Measurements from ENCODE around the gene PDSS2.
A peak's percentile ranks its signal among the peaks of the same experiment; 100 is the strongest.
"Not testable (repeated sequence)": the region's sequence is repeated elsewhere in the genome, so short reads cannot be mapped to it uniquely, and the experiment has no call there.

PDSS2 gene

GRCh38 chr6:107314531-107314939, 144.8 kb downstream of the PDSS2 start:
- no peak for DNase-seq

GRCh38 chr6:107313776-107314175, 145.6 kb downstream of the PDSS2 start:
- no peak for DNase-seq

- no peak for DNase-seq
Observed at GRCh38 chr6:107310362-107310761, 149.0 kb downstream of the PDSS2 start.

DNA sequence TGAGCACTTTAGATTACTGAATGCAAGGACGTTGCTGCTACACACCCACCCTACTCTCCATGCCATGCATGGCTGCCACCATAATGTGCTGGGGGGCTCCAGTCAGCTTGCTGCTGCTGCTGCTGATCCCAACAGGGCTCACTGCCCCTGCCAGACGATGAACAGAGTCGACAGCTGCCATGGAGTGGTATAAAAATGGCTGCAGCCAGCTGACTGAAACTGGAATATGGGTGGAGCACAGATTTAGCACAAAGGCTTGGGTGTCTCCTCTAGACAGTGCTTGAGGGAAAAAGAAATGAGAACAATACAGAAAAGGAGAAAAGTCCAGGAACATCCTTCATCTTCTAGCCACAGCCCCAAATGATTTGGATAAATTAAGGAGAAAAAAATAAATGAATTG, 150.7 kb downstream of the PDSS2 start:
- peak; percentile 20 for DNase-seq

GRCh38 chr6:107305994-107306393, 153.4 kb downstream of the PDSS2 start:
- not testable (repeated sequence) for DNase-seq

GRCh38 chr6:107305391-107305790, 154.0 kb downstream of the PDSS2 start:
- DNase-seq = no peak

- DNase-seq = no peak
Observed at GRCh38 chr6:107304421-107305025, 154.8 kb downstream of the PDSS2 start.

DNA sequence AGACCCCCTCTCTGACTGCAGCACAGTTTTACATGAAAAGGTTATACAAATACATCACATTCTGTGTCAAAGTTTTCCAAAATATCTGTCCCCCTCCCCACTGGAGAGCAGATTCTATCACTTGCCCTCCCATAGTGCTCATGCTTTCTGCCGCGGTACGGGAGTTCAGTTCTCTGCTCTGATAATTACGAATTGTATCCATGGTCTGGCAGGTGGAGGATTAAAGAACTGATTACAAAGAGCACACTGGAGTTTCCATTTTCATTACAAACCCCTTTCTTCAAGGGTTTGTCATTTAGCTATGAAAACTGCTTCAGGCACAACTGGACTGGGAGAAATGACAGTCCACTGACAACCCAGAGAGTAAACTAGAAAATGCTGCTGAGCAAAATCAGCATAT, 166.0 kb downstream of the PDSS2 start:
- DNase-seq = no peak

DNA sequence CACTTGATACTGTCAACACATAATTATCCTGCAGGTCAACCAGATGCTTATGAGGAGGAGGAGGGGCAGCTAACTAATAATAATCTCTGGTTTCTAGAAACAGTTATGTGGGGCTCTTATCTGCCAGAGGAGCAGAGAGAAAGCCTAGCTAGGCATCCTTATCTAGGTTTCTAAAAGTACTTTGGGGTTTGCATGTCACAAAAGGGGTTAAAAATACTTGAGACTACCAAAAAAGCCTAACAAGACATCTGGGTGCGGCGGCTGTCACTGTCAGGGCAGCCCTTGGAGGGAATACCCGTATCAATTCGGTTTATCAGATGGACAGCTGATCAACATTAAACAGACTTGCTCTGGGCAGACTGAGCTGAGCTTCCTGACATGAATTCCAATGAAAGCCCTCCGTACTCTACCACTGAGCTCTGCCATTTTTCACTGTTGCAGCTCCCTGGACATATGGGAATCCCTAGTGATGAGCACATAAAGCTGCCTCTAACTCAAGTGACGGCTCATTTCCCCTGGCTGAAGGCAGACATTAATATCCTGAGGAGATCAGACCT, 166.6 kb downstream of the PDSS2 start:
- no peak for DNase-seq

DNA sequence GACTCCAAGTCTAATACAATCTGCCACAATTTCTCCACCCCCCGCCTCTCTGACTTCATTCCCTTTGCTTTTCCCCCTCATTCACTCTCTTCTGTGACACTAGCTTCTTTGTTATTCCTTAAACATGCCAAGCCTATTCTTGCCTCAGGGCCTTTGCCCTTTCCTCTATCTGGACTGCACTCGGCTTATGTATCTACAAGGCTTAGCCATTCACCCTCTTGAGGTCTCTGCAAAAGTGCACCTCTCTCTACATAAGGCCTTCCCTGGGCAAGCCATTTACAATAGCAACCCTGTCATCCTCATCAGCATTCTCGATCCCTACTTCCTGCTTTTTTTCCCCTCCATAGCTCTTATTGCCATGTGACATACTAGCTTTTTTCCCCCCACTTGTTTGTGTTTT, 168.9 kb downstream of the PDSS2 start:
- no peak for DNase-seq

DNA sequence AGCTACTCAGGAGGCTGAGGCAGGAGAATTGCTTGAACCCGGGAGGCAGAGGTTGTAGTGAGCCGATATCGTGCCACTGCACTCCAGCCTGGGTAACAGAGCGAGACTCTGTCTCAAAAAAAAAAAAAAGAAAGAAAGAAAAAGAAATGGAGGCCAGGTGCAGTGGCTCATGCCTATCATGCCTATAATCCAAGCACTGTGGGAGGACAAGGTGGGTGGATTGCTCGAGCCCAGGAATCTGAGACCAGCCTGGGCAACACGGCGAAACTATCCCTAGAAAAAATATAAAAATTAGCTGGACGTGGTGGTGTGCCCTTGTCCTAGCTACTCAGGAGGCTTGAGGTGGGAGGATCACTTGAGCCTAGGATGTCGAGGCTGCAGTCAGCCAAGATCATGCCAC, 170.1 kb downstream of the PDSS2 start:
- not testable (repeated sequence) for DNase-seq

- DNase-seq = not testable (repeated sequence)
Observed at GRCh38 chr6:107285683-107286082, 173.7 kb downstream of the PDSS2 start.

DNA sequence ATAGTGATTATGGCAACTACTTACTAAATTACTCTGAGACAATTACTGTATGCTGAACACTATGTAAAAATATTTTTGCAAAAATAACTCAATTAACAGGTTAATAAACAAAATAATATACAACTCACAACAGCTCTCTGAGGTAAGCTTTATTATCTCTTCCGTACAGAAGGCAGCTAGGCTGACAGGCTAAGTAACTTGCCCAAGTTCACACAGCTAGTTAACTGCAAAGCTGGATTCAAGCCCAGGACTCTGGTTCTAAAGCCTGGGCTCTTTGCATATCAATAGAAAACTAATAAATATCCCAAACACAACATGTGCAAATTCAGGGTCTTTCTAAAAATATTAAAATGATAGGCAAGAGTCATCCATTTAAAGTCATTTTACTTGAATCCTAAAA, 174.6 kb downstream of the PDSS2 start:
- DNase-seq = no peak

DNA sequence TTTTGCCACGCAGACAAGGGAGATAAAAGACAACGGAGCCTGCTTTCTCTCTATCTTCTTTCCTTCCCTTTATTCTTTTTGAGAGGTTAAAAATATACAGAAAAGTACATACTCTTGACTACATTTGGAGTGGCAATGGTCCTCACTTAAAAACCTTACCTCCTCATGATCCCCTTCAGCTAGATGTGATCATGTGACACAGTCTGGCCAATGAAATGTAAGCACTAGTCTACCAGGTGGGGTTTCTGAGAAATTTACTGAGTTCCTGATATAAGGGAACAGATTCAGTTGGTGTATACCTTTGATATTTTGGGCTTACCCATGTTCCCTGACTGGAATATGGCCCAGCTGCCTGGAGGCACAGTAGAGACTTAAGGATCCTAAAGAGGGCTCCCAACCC, 178.6 kb downstream of the PDSS2 start:
- no peak for DNase-seq

DNA sequence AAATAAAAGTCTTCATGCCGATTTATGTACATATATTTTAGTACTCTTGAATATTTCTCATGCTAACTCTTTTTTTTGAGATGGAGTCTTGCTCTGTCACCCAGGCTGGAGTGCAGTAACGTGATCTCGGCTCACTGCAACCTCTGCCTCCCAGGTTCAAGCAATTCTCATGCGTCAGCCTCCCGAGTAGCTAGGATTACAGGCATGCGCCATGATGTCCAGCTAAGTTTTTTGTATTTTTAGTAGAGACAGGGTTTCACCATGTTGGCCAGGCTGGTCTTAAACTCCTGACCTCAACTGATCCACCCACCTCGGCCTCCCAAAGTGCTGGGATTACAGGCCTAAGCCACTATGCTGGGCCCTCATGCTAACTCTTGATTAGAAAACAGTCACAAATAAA, 179.4 kb downstream of the PDSS2 start:
- DNase-seq = not testable (repeated sequence)

GRCh38 chr6:107275330-107275865, 184.0 kb downstream of the PDSS2 start:
- DNase-seq = no peak

DNA sequence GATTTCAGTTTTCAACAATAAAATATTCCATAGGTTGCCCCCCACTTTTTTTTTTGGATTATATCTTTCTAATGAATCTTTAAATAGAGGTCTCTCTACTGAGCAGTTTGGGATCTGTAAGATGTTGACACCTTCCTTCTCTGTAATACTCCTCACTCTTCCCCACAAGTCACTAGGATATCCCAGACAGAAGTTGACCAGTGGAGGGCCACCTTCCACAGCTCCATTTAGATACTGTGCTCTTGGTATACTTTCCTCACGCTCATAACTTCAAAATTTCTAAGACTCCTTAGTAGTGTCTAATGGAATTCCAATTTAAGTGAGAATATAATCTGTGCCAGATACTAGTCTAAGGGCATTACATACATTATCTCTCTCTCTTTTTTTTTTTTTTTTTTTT, 185.1 kb downstream of the PDSS2 start:
- DNase-seq = no peak

- no peak for DNase-seq
Observed at GRCh38 chr6:107272246-107272645, 187.1 kb downstream of the PDSS2 start.

DNA sequence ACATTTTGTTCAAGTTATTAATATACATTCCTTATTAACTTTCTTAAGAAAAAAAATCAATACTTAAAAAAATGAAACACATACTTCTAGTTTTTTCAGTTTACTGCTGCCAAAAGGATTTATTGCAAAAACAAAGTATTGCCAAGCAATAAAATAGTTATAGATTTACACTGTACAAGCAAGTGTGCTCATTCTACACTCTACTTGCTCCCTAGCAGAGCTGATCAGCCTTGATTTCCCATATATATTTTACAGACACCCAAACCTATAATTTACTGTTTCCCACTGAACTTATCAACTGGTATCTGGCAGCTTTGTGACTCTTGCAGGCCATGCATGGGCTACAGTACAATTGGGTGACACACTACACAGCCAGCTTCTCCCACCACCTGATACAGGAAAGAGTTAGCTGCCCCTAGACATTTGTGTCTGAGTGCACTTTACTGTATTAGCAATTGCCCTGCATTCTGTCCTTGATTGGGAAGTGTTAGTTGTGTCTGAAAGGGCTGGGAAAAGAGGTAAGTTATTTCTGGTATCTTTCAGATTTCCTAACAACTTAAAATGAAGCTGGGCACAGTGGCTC, 188.1 kb downstream of the PDSS2 start:
- DNase-seq = no peak

- no peak for DNase-seq
Observed at GRCh38 chr6:107267634-107268033, 191.7 kb downstream of the PDSS2 start.

- no peak for DNase-seq
Observed at GRCh38 chr6:107267006-107267405, 192.4 kb downstream of the PDSS2 start.

- DNase-seq = no peak
Observed at GRCh38 chr6:107266563-107266962, 192.8 kb downstream of the PDSS2 start.

GRCh38 chr6:107264357-107264840, 195.0 kb downstream of the PDSS2 start:
- DNase-seq = no peak

GRCh38 chr6:107259951-107260350, 199.4 kb downstream of the PDSS2 start:
- no peak for DNase-seq

Measured in femur (tissue), 1 donor.